C4-2B (cell line): ENCODE measurements around the gene SH3PXD2B.

ENCODE experiments used
- ZFX ChIP-seq: fragments of 450-650 bp; IDR thresholded peaks from 2 replicates; pipeline ENCODE4 v1.6.1; 2017
- TF ChIP-seq, protein P1 (sequence below): fragments of 450-650 bp; conservative IDR thresholded peaks from 2 replicates; pipeline ENCODE4 v1.5.1; 2017; ENCODE audit warnings: mild to moderate bottlenecking

DNA sequence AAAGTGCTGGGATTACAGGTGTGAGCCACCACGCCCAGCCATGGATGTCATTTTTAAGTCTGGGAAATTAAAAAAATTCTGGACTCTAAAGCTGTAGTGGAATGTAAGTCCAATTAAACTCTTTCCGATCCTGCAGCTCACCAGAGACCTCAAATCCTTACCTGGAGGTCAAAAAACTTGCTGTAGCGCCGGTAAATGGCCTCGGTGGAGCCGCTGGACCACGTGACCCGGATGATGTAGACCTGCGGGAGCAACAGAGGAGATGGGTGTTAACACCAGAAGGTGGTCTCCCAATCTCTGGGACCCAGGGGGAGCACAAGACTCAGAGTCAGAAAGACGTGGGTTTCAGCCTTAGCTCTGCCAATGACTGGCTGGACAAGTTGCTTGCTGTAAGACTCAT, 32.1 kb downstream of the SH3PXD2B start:
- TF ChIP-seq, protein P1, sequence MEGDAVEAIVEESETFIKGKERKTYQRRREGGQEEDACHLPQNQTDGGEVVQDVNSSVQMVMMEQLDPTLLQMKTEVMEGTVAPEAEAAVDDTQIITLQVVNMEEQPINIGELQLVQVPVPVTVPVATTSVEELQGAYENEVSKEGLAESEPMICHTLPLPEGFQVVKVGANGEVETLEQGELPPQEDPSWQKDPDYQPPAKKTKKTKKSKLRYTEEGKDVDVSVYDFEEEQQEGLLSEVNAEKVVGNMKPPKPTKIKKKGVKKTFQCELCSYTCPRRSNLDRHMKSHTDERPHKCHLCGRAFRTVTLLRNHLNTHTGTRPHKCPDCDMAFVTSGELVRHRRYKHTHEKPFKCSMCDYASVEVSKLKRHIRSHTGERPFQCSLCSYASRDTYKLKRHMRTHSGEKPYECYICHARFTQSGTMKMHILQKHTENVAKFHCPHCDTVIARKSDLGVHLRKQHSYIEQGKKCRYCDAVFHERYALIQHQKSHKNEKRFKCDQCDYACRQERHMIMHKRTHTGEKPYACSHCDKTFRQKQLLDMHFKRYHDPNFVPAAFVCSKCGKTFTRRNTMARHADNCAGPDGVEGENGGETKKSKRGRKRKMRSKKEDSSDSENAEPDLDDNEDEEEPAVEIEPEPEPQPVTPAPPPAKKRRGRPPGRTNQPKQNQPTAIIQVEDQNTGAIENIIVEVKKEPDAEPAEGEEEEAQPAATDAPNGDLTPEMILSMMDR: no peak
- TF ChIP-seq ZFX: no peak
